ENCODE data around the gene RAB7A.

GRCh38 chr3:128709506-128710210 lies 16.3 kb upstream of the RAB7A start:
- no peak for TF ChIP-seq CTCF (IDR thresholded peaks at IDR 0.05)
- no peak for TF ChIP-seq POLR2A (IDR thresholded peaks at IDR 0.05)
